ENCODE measurements around the gene G3BP2. TPM values are rescaled to one million over a fixed set of nuclear protein-coding genes. Genes with fewer than 3 reads are reported as not detected.

G3BP2 gene
- total and polyA plus RNA-seq, 10 of the 15 experiments (the other 5 are each of a cell fraction or from before 2014, with no cell fraction given): 22.2 to 176 (median 102) TPM

DNA sequence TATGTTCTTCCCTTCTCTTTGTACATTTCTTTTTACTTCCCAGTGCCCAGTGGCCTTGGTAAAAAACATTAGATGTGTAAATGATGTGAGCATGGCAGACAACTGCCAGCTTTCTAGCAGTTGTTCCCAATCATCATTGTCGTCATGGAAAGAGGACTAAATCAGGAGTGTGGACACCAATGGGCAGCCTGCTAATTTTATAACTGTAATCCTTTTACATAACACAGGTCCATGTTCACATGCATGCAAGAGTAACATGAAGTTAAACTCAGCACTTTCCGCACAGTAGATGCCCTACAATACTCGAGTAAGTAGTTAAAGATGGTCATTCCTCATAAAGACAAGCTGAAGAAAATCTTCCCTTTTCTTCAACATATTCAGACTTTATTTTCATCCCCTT, 23.4 kb upstream of the G3BP2 start:
- Histone ChIP-seq H2AFZ (ENCODE audit: control insufficient read depth, low read depth, low read length) (no peak overlapping the region), H3K27me3 (replicated peaks in 1 of 2; ENCODE audit: control insufficient read depth in 2 of 2, insufficient read depth in 2 of 2, low read length in 1 of 2) (no peaks in the 10 kb centered on the region), H3K9me3 (replicated peaks; ENCODE audit: control insufficient read depth, insufficient read depth, low read length) (no peaks in the 10 kb centered on the region), H3K27ac (ENCODE audit: control insufficient read depth, insufficient read depth) (no peak overlapping the region), H3K4me3 (no peak overlapping the region), H4K20me1 (ENCODE audit: control insufficient read depth, insufficient read depth) (no peaks in the 10 kb centered on the region), H3K36me3 (ENCODE audit: control insufficient read depth in 2 of 2, insufficient read depth in 2 of 2, low read length in 1 of 2) (no peaks in the 10 kb centered on the region), H3K79me2 (ENCODE audit: control insufficient read depth, insufficient read depth, low read length) (no peaks in the 10 kb centered on the region), H3K9ac (ENCODE audit: control insufficient read depth, insufficient read depth, low read length) (no peak overlapping the region), H3K4me1 (ENCODE audit: control insufficient read depth, insufficient read depth, low read length) (peaks cover 21% of the 10 kb centered on the region), H3K4me2 (ENCODE audit: control insufficient read depth, insufficient read depth) (peak overlapping the region; percentile 7; the same call in 1 of the 2 replicates)
- ChIA-PET CTCF (interaction anchor here (1.1 kb wide), 1 partner anchor 44 kb away, joined by 6 read pairs; no protein-coding TSS in a partner anchor), SMC1A (ENCODE audit: uncharacterized antibody, unreplicated experiment) (interaction anchor here (1.0 to 2.1 kb wide), 2 partner anchors 23 to 27 kb away, joined by 3 to 5 read pairs; partner anchors contain the start of gene G3BP2), RAD21 (ENCODE audit: unreplicated experiment) (no interaction called here), POLR2A (interaction anchor here (1.0 to 1.9 kb wide), 2 partner anchors 23 to 27 kb away, joined by 3 to 8 read pairs; partner anchors contain the start of gene G3BP2)
- FAIRE-seq: no peak
- 98% methylated on average over 3 of the region's 3 CpGs for WGBS (ENCODE audit: insufficient coverage, insufficient replicate concordance, low lambda C conversion rate, missing lambda C conversion rate)
- in situ Hi-C loops (cut with MboI): no loop called here
- ATAC-seq: no peak
- no peak for TF ChIP-seq ZNF207 (IDR thresholded peaks at IDR 0.05; ENCODE audit: borderline replicate concordance)
- TF ChIP-seq, protein P1, sequence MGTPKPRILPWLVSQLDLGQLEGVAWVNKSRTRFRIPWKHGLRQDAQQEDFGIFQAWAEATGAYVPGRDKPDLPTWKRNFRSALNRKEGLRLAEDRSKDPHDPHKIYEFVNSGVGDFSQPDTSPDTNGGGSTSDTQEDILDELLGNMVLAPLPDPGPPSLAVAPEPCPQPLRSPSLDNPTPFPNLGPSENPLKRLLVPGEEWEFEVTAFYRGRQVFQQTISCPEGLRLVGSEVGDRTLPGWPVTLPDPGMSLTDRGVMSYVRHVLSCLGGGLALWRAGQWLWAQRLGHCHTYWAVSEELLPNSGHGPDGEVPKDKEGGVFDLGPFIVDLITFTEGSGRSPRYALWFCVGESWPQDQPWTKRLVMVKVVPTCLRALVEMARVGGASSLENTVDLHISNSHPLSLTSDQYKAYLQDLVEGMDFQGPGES (IDR thresholded peaks at IDR 0.05): no peak
- TF ChIP-seq, protein P2, sequence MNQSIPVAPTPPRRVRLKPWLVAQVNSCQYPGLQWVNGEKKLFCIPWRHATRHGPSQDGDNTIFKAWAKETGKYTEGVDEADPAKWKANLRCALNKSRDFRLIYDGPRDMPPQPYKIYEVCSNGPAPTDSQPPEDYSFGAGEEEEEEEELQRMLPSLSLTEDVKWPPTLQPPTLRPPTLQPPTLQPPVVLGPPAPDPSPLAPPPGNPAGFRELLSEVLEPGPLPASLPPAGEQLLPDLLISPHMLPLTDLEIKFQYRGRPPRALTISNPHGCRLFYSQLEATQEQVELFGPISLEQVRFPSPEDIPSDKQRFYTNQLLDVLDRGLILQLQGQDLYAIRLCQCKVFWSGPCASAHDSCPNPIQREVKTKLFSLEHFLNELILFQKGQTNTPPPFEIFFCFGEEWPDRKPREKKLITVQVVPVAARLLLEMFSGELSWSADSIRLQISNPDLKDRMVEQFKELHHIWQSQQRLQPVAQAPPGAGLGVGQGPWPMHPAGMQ (IDR thresholded peaks at IDR 0.05; ENCODE audit: borderline replicate concordance): no peak
- TF ChIP-seq MYC (IDR thresholded peaks at IDR 0.05; ENCODE audit: insufficient read depth, insufficient read length, insufficient replicate concordance, low read length, severe bottlenecking): no peak
- TF ChIP-seq, protein P3, sequence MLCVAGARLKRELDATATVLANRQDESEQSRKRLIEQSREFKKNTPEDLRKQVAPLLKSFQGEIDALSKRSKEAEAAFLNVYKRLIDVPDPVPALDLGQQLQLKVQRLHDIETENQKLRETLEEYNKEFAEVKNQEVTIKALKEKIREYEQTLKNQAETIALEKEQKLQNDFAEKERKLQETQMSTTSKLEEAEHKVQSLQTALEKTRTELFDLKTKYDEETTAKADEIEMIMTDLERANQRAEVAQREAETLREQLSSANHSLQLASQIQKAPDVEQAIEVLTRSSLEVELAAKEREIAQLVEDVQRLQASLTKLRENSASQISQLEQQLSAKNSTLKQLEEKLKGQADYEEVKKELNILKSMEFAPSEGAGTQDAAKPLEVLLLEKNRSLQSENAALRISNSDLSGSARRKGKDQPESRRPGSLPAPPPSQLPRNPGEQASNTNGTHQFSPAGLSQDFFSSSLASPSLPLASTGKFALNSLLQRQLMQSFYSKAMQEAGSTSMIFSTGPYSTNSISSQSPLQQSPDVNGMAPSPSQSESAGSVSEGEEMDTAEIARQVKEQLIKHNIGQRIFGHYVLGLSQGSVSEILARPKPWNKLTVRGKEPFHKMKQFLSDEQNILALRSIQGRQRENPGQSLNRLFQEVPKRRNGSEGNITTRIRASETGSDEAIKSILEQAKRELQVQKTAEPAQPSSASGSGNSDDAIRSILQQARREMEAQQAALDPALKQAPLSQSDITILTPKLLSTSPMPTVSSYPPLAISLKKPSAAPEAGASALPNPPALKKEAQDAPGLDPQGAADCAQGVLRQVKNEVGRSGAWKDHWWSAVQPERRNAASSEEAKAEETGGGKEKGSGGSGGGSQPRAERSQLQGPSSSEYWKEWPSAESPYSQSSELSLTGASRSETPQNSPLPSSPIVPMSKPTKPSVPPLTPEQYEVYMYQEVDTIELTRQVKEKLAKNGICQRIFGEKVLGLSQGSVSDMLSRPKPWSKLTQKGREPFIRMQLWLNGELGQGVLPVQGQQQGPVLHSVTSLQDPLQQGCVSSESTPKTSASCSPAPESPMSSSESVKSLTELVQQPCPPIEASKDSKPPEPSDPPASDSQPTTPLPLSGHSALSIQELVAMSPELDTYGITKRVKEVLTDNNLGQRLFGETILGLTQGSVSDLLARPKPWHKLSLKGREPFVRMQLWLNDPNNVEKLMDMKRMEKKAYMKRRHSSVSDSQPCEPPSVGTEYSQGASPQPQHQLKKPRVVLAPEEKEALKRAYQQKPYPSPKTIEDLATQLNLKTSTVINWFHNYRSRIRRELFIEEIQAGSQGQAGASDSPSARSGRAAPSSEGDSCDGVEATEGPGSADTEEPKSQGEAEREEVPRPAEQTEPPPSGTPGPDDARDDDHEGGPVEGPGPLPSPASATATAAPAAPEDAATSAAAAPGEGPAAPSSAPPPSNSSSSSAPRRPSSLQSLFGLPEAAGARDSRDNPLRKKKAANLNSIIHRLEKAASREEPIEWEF (IDR thresholded peaks at IDR 0.05; ENCODE audit: insufficient replicate concordance, low read depth, low read length): no peak
- no peak for TF ChIP-seq SUPT20H (IDR thresholded peaks at IDR 0.05; ENCODE audit: borderline replicate concordance, control insufficient read depth, low read depth, low read length)
- no peak for TF ChIP-seq ATF7 (IDR thresholded peaks at IDR 0.05; ENCODE audit: low read depth)
- TF ChIP-seq EZH2 (IDR thresholded peaks at IDR 0.05; ENCODE audit: borderline replicate concordance, control insufficient read depth, low read depth, low read length): no peak
- no peak for TF ChIP-seq KAT2A (conservative IDR thresholded peaks at IDR 0.05; ENCODE audit: control insufficient read depth, low read depth, low read length)
- no peak for DNase-seq (ENCODE audit: low read depth, low spot score)
- intact Hi-C loops (cut with micrococcal nuclease; ENCODE audit: unreplicated experiment): no loop called here
- BruUV-seq (replicated peaks): no TSS peak
